ENCODE measurements around the gene PAK1.
"Not testable (repeated sequence)": the region's sequence is repeated elsewhere in the genome, so short reads cannot be mapped to it uniquely, and the experiment has no call there.

The PAK1 gene

DNA sequence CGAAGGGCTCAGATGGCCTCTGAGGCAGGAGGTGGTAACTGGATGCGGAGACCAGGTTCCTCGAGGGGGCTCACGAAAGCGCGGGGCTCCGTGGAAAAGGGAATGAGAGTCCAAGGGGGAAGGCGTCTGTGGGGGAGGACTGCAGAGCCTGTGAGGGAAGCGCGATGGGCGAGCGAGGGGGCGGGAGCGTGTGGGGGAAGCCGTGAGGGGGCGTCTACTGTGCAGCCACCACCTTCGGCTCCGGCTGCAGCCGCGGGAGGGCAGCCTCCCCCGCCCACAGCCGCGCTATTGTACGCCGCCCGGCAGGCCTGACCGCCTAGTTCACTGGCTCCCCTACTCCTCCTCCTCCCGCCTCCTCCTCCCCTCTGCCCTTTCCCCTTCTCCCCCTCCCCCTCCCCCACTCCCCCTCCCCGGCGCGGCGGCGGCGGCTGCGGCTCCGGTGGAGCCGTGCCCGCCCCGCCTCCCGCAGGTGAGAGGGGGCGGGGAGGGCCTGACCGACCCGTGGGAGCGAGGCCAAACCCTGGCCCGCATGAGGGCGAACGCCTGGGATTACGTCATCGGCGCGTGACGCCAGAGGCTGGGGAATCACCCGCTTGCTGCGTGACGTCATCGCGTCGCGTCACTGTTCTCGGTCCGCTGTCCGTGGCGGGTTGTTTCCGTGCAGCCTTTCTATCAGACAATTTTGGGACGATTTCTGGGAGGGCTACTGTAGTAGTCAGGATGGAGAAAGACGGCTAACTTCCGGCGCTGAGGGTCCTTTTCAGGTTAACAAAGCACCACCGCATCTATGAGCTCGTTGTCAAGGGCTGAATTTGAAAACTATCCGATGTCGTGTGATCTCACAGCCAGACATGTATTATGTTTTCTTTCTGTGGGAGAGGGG, at the start of gene PAK1:
Gene PAK1 (minus strand): TSS at position 294 of the 883 bp plus-strand sequence. CDS start 81,574 bp downstream, outside the sequence.
- DNase-seq (ENCODE audit: low spot score): peak; percentile 86

DNA sequence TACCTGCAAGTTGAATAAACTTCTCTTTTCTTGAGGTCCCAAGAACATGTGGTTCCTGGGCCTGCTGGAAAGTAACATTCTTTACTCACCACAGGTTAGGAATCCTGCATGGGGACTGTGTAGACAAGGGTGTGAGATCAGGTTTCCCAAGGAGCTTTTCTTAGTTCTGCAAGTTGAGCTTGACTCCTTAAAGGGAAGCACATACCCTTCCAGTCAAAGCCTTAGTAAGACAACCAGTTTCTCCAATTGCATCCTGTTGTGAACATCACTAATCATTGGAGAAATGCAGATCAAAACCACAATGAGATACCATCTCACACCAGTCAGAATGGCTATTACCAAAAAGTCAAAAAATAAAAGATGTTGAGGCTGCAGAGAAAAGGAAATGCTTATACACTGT, 48.3 kb upstream of the PAK1 start:
- no peak for DNase-seq (ENCODE audit: low spot score)

DNA sequence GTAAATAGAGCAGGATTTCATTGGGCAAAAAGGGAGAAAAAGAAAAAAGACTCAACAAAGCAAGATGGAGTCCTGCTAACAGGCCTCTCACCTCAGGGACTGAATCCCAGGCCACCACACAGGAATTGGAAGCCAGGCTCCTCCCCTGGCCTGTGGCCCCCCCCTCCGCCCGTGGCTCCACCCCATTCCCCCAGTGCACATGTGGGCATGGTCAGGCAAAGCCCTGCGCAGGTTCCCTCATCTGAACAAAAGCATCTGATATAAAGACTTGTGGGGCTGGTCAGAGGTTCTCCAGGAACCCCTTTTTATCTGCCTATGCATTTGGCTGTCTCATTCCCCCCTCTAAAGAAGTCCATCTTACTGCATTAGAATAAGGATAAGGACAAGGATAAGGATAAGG, 46.0 kb upstream of the PAK1 start:
- DNase-seq (ENCODE audit: low spot score): no peak

DNA sequence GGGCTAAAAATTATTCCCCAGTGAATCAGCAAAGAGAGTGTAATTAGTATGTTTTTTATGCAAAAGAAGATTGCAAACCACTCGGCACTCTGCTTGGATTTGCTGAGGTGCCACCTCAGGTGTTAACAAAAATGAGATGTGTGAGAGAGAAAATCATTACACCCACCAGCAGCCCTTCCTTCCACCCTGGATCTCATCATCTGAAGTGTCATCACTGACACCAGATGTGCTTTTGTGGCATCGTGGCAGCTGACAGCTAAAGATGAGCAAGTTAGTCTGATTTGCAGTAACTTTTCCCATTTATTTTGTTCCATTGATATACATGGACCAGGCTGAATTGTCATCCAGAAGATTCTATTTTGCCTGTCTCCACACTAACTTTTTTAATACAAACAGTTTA, 44.6 kb upstream of the PAK1 start:
- DNase-seq (ENCODE audit: low spot score): peak; percentile 41

DNA sequence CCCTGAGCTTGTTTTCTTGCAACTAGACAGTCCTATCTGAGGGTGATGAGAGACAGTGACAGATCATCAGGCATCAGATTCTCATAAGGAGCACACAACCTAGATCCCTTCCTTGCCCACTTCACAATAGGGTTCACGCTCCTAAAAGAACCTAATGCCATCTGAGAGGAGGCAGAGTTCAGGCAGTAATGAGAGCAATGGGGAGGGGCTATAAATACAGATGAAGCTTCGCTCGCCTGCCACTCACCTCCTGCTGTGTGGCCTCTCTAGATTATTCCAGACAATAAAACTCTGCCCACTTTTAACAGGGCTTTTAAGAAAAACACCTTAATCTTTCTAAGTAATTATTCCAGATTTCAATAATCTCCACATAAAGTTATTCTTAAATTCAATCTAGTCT, 43.9 kb upstream of the PAK1 start:
- no peak for DNase-seq (ENCODE audit: low spot score)

DNA sequence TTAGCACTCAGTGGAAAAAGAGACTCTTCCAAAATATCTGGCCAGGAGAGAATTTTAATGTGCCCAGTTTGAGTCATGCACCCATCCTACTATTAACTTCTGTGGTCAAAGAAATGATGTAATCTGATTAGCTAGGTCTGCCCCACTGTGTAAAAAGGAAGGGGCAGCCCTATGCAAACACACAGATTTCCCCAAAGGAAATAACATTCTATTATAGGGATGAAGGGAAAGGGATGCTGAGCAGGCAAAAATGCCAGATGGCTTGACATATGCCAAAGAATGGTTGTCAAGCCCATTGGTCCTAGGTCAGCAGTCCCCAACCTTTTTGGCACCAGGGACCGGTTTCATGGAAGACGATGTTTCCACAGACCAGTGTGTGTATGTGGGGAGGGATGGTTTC, 43.3 kb upstream of the PAK1 start:
- no peak for DNase-seq (ENCODE audit: low spot score)

DNA sequence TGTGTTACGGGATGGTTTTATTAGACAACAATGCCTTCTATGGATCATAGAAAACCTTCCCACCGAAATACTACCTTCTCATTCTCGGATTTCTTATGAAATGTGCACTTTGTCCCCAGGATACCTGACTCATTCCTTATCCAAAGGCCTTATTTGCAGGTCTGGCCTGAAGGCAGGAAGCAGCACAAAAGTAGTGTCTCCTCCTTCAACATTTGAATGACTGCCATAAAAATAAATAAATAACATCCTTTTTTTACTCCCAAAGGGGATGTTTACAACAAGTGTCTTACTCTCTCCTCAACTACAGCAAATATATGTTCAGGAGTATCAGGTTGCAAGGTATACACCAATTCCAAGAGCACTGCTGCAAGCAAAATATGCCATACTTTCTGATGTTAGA, 41.6 kb upstream of the PAK1 start:
- DNase-seq (ENCODE audit: low spot score): no peak

DNA sequence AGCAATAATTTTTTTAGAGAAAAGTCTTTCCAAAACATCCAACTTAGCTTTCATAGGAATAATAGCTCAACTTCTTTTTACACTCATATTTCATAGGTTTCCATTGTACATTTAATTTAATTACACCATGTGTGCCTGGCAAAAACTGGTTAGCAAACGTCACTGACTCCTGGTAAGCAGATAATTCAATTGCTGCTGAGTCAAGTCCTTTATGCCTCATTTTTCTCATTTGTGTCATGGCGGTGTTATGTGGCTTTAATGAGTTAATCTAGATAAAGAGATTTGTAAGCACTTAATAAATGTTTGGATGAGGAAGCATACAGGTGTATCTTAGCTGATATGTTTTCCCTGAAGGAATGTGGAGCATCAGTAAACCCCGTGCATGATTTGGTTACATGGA, 41.2 kb upstream of the PAK1 start:
- DNase-seq (ENCODE audit: low spot score): no peak

DNA sequence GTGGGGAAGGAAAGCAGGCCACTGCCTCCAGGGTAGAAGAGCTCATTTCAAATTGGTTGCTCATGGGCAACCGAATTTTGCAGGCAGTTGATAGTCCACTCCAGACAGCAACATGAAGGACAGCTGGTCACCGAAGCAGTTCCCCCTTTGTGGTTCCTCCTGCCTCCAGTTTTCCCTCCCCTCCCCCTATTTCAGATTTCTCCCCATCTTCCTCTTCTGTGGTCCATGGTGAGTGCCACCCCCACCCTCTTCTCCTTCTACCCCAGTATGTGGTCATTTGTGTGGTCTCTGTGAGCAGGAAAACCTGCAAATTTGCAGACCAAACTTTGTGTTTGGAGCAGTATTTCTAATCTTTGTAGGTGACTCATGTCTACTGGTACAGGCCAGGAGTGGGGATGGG, 38.2 kb upstream of the PAK1 start:
- no peak for DNase-seq (ENCODE audit: low spot score)

DNA sequence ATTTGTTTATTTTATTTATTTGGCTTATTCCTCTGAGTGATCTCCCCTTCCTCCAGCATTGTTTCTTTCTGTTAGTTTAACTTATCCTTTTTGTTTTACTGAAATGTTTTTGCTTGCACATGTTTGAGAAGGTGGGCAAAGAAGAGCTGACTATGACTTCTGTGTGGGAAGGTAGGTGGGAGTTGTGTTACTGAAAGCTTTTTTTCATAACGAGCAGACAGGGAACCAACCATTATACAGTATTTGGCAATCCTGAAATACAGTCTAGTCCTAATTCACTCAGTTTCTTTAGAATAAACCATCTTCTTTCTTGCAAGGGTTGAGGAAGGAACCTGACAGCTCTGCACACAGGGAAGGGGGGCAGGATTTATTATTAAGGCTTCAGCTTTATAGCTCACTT, 37.0 kb upstream of the PAK1 start:
- DNase-seq (ENCODE audit: low spot score): no peak

DNA sequence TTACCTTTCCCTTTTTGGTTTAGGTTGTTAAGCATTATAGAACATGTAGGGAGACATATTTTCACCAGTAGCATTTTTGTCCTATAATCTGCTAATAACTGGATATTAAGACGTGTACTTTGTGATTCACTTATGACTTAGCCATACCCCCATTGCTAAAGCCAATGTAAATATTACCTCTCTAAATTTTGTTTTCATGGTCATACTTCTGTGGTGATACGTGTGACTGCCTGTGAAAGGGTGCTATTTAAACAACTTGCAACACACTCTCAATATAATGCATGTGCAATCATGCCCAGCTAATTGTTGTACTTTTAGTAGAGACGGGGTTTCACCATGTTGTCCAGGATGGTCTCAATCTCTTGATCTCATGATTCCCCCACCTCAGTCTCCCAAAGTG, 36.2 kb upstream of the PAK1 start:
- no peak for DNase-seq (ENCODE audit: low spot score)

DNA sequence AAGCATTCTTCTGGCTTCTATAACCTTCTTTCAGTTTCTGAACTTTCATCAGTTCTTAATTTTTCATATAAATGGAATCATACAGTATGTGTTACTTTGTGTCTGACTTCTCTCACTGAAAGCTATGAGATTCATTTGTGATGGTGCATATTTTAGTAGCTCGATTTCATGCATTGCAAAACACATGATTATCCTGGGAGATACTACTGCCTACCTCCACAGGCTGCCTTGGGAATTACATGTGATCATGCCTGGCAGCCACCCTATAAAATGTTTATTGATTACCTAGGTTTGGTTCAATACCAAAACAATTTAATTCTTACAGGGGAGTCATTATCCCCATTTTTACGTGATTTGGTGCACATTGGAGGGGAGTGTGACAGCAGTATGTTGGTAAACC, 34.1 kb upstream of the PAK1 start:
- no peak for DNase-seq (ENCODE audit: low spot score)

DNA sequence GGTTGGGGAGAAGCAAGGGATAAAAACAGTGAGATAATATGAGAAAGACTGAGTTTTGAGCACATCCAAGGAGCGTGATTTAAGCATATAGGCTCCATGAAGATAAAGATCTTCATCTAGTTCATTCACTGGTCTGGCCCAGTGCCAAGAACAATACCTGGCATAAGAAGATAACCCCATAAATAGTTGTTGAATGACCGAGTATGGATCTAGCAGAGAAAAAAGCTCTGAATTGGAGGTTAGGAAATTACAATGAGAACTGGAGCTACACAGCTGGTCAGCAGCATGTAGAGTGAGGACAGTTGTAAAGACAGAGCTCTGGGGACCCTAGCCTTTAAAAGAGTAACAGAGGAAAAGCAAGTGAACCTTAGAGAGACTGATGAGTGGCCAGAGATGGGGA, 33.0 kb upstream of the PAK1 start:
- no peak for DNase-seq (ENCODE audit: low spot score)

DNA sequence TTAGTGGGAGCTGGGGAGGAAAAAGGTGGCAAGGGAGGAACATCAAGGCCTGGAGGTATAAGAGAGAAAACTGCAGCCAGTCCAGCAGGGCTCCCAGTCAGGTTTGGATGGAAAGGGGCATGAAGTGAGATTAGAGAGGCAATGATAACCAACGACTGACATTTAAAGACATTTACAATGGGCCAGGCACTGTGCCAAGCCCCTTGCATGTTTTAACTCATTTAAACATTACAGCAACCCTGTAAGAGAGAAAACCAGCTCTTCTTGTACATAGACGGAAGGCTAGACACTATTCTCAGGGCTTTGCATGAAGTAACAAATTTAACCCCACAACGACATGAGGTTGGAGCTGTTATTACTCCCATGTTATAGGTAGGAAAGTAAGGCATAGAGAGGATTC, 32.1 kb upstream of the PAK1 start:
- no peak for DNase-seq (ENCODE audit: low spot score)

DNA sequence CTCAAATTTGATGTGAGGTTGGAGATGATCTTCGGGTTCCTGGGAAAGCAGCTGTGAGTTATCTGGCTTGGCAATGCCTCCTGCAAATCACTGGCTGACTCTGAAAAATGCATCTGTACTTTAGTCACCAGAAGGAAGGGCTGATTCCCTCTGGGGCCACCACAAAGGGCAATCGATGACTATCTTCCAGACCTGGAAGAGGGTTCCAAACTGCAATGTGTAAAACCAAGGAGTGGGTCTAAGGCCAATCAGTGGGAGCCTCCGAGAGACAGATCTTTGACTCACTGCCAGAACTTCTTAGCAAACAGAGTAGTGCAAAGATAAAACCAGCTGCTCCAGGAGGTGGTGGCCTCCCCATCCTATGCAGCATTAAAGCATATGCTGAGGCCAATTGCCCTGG, 29.1 kb upstream of the PAK1 start:
- no peak for DNase-seq (ENCODE audit: low spot score)

DNA sequence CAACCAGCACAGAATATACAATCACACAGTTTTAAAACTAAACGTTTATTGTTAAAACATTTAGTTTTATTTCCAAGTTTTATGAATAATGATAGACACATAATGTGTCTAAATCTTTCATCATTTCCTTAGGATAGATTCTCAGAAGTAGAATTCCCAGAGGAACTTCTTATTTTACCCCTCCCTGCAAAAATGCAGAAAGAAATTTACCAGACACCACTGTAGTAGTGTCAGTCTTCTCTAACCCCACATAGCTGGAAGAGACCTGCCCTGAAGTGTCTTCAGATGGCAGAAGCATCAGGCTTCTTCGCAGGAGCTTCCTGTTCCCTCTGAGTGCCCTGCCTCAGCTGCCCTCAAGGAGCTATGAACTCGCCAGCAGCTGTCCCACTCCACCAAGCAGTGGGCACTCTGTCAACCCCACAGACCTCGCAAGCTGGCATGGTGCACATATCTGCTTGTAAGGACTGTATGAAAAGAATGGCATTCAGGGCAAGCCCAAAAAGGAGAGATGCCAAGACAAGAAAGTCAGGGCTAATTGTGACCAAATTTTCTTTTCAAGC, 28.5 kb upstream of the PAK1 start:
- DNase-seq (ENCODE audit: low spot score): no peak

DNA sequence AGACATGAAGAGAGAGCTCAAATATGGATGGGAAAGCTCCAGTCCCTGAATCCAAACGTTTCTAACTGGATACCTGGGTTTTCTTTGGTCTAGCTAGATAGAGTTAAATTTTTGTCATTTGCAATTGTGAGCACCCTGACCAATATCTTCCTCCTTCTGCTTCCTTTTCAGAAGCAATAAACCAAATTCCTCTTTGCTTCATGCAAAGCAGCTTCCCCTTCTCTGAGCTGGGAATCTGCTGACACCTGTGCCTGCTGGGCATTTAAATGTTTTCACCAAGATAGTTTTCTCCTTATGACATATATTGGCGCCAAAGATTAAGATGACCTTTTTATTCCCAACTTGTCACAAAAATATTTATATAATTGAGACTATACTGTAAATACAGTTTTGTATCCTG, 27.9 kb upstream of the PAK1 start:
- DNase-seq (ENCODE audit: low spot score): no peak

DNA sequence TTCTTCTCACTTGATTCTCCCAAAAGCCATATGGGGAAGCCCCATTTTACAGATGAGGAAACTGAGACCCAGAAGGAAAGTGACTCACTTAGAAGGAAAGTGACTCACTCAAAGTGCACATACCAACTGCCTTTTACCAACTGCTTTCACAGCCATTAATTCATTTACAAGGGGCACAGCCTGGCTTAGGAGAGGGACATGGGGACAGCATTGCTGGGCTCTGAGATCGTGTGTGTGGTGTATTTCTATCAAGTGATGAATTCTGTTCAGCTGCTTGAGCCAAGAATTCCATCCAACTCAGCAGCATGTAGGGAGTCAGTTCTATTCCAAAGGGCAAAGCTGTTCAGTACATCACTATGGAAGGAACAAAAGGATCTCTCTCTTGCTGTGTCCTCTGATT, 23.5 kb upstream of the PAK1 start:
- no peak for DNase-seq (ENCODE audit: low spot score)

DNA sequence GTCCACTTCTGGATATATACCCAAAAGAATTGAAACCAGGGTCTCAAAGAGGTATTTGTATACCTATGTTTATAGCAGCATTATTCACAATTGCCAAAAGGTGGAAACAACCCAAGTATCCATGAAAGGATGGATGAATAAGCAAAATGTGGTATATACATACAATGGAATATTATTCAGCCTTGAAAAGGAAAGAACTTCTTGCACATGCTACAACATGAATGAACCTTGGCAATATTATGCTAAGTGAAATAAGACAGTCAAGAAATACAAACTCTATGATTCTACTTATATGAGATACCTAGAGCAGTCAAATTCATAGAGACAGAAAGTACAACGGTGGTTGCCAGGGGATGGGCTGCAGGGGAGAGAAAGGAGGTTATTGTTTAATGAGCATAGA, 21.6 kb upstream of the PAK1 start:
- DNase-seq (ENCODE audit: low spot score): no peak

DNA sequence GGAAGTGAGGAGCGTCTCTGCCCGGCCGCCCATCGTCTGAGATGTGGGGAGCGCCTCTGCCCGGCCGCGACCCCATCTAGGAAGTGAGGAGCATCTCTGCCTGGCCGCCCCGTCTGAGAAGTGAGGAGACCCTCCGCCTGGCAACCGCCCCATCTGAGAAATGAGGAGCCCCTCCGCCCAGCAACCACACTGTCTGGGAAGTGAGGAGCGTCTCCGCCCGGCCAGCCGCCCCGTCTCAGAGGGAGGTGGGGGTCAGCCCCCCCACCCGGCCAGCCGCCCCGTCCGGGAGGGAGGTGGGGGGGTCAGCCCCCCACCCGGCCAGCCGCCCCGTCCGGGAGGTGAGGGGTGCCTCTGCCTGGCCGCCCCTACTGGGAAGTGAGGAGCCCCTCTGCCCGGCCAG, 16.1 kb upstream of the PAK1 start:
- DNase-seq (ENCODE audit: low spot score): not testable (repeated sequence)

DNA sequence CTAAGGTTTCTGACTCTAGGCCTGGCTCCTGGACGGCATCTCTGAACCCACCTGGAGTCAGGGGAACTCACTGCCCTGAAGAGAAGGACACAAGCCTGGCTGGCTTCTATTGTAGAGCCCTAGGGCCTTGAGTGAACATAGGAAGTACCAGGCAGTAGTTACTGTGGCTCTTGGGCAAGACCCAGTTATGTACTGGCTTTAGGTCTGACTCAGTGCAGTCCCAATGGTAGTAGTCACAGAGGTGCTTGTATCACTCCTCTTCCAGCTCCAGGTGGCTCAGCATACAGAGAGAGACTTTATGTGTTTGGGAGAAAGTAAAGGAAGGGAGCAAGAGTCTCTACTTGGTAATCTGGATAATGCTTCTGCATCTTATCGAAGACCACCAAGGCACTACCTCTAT, 13.9 kb upstream of the PAK1 start:
- DNase-seq (ENCODE audit: low spot score): no peak

DNA sequence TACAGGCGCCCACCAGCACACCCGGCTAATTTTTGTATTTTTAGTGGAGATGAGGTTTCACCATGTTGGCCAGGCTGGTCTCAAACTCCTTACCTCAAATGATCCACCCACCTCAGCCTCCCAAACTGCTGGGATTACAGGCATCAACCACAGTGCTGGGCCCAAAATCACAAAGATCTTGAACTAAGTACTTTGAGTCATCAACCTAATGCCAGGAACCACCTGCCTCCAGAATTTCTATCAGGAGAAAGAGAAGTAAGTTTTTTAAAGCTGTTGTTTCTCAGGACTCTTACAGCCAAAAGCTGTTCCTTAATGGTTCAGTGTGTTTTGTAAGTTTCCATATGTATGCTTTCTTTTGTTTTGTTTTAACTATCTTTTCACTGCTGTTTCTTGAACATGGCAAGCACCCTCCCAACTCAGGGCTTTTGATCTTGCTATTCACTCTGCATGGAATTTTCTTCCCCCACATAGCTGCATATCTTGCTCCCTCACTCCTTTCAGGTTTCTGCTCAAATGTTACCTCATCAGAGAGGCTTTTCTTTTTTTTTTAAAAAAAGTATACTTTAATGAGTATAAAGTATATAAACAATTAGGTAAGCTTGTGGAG, 6.0 kb upstream of the PAK1 start:
- no peak for DNase-seq (ENCODE audit: low spot score)

DNA sequence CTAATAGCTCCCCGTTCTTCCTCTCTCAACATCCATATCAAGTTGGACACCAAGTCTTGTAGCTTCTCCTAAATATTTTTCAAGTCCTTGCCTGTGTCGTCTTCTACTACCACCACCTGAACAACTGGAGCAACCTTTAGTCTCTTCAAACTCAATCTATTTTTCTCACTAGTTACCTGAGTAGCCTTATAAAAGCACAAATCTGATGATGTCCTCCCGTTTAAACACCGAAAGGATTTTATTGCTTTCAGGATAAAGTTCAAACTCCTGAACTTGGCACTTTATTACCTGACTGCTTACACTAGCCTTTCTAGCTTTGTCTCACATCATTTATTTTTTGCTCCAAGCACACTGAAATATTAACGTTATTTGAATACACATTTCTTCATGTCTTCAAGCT, 1.3 kb upstream of the PAK1 start:
- DNase-seq (ENCODE audit: low spot score): no peak

DNA sequence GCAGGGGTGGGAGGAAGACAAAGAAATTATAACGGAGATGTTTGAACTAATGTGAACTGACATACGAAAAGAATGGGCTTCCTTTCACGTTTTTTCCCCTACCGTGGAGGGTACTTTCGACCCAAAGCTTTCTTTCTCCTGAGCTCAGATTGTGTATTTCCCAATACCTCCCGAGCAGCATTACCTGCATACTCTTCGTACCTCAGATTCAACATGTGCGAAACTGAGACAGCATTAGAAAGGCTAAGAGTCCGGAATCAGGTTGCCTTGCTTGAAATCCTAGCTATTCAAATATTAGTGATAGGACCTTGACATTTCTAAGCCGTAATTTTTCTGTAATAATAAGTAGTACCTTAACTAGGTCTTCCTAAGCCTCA, 778 bp upstream of the PAK1 start:
- no peak for DNase-seq (ENCODE audit: low spot score)
